ENCODE data around the gene FAU. TPM values are rescaled to one million over a fixed set of nuclear protein-coding genes. Genes with fewer than 3 reads are reported as not detected.

FAU gene
- total and polyA plus RNA-seq, 10 of the 15 experiments (the other 5 are each of a cell fraction or from before 2014, with no cell fraction given): 332 to 1,347 (median 990) TPM

- SMC1A ChIA-PET (ENCODE audit: uncharacterized antibody, unreplicated experiment): interaction anchor here (1.3 kb wide), 1 partner anchor 55 kb away, joined by 5 read pairs; no protein-coding TSS in a partner anchor
- no peak overlapping the region for H3K27ac ChIP-seq (ENCODE audit: control insufficient read depth, insufficient read depth)
Observed at GRCh38 chr11:65125197-65126056, 3.5 kb upstream of the FAU start.

More at GRCh38 chr11:65125197-65126056, 3.5 kb upstream of the FAU start:
- RAD21 ChIA-PET (ENCODE audit: unreplicated experiment): interaction anchor here (1.8 kb wide), 1 partner anchor 15 kb away, joined by 4 read pairs; no protein-coding TSS in a partner anchor
- ATAC-seq: no peak
- in situ Hi-C loops (cut with MboI) (no loop called here), intact Hi-C loops (cut with micrococcal nuclease; ENCODE audit: unreplicated experiment) (no loop called here)
- Histone ChIP-seq H3K27me3 (replicated peaks in 1 of 2; ENCODE audit: control insufficient read depth in 2 of 2, insufficient read depth in 2 of 2, low read length in 1 of 2) (no peaks in the 10 kb centered on the region), H3K4me1 (ENCODE audit: control insufficient read depth, insufficient read depth, low read length) (peaks cover 8% of the 10 kb centered on the region), H2AFZ (ENCODE audit: control insufficient read depth, low read depth, low read length) (no peak overlapping the region), H3K9ac (ENCODE audit: control insufficient read depth, insufficient read depth, low read length) (no peak overlapping the region), H3K36me3 (ENCODE audit: control insufficient read depth in 2 of 2, insufficient read depth in 2 of 2, low read length in 1 of 2) (peaks cover 28 to 34% of the 10 kb centered on the region in 2 experiments), H3K4me3 (no peak overlapping the region), H4K20me1 (ENCODE audit: control insufficient read depth, insufficient read depth) (no peaks in the 10 kb centered on the region), H3K9me3 (replicated peaks; ENCODE audit: control insufficient read depth, insufficient read depth, low read length) (no peaks in the 10 kb centered on the region), H3K79me2 (ENCODE audit: control insufficient read depth, insufficient read depth, low read length) (peaks cover 31% of the 10 kb centered on the region), H3K4me2 (ENCODE audit: control insufficient read depth, insufficient read depth) (no peak overlapping the region)
- BruUV-seq (replicated peaks): no TSS peak
- WGBS (ENCODE audit: insufficient coverage, insufficient replicate concordance, low lambda C conversion rate, missing lambda C conversion rate): 78% methylated on average over 12 of the region's 12 CpGs
- no peak for TF ChIP-seq ATF2 (IDR thresholded peaks at IDR 0.05; ENCODE audit: low read length)
- peak; percentile 44; the same call in 1 of the 2 replicates for TF ChIP-seq POLR2A (IDR thresholded peaks at IDR 0.05; ENCODE audit: low read depth, low read length)
- FAIRE-seq: no peak
- DNase-seq (ENCODE audit: low read depth, low spot score): no peak
- POLR2A ChIA-PET: interaction anchor here (0.6 to 2.9 kb wide), 3 partner anchors 8 to 1859 kb away, joined by 3 to 13 read pairs (median 3); partner anchors contain the start of genes SYVN1 and ZNHIT2
- CTCF ChIA-PET: interaction anchor here (0.6 to 1.9 kb wide), 5 partner anchors 13 to 100 kb away, joined by 3 to 11 read pairs (median 3); partner anchors contain the start of gene TM7SF2

Data from GM12878 (cell line).